ENCODE results near the gene LRRC7.

The LRRC7 gene

DNA sequence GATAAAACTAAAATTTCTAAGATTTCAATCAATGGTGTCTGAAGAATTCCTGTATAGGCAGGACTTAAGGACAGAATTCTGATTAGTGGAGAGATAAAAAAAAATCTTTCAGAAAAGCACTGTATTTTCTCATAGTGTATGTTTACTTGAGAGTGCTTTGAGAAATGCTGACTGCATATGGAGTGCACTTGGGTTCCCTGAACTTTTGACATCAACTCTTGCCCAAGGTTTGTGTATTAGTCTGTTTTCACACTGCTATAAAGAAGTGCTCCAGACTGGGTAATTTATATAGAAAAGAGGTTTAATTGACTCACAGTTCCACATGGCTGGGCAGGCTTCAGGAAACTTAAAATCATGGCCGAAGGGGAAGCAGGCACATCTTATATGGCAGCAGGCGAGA, 362.7 kb downstream of the LRRC7 start:
- no peak overlapping the region for H3K4me3 ChIP-seq (ENCODE audit: low read length)
- DNase-seq (ENCODE audit: low read depth) = no peak
- TF ChIP-seq, protein P1, sequence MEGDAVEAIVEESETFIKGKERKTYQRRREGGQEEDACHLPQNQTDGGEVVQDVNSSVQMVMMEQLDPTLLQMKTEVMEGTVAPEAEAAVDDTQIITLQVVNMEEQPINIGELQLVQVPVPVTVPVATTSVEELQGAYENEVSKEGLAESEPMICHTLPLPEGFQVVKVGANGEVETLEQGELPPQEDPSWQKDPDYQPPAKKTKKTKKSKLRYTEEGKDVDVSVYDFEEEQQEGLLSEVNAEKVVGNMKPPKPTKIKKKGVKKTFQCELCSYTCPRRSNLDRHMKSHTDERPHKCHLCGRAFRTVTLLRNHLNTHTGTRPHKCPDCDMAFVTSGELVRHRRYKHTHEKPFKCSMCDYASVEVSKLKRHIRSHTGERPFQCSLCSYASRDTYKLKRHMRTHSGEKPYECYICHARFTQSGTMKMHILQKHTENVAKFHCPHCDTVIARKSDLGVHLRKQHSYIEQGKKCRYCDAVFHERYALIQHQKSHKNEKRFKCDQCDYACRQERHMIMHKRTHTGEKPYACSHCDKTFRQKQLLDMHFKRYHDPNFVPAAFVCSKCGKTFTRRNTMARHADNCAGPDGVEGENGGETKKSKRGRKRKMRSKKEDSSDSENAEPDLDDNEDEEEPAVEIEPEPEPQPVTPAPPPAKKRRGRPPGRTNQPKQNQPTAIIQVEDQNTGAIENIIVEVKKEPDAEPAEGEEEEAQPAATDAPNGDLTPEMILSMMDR (conservative IDR thresholded peaks at IDR 0.05; ENCODE audit: low read length) = no peak

DNA sequence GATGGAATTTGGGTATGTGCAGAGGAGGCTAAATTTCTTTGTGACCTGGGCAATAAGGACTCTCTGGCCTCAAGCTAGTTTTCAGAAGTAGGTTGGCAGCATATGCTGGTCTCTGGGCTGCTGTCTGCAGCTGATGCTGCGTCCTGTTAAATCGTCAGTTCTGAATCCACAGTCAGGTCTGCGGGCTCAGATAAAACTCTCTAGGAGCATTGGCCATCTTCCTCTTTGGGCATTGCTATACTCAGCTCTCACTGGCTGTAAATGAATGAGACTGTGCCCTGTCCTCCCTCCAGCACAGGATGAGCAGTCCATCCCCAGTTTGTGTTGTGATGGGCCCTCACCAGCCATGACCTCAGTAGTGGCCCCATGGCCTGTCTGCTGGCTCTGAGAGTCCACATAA, 365.0 kb downstream of the LRRC7 start:
- TF ChIP-seq, protein P1 (conservative IDR thresholded peaks at IDR 0.05; ENCODE audit: low read length) = no peak
- H3K4me3 ChIP-seq (ENCODE audit: low read length) = no peak overlapping the region
- no peak for DNase-seq (ENCODE audit: low read depth)

DNA sequence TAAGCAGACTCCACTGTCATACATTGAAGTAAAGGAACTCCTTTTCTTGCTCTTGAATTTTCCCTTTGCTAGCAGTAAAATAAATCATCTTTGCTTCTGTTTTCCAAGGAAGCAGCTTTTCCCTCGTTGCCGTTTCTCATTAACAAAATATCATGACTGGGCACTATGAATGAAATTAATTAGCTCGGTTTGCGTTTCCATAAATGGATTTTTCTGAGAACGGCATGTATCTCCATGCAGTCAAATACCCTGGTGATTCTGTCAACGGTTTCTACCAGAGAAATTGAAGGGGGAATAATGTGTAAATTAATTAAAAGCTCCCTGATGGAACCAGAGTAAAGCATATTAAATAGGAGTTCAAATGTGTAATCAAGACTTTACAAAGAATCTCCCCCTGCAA, 372.5 kb downstream of the LRRC7 start:
- TF ChIP-seq, protein P1 (conservative IDR thresholded peaks at IDR 0.05; ENCODE audit: low read length) = no peak
- H3K4me3 ChIP-seq (ENCODE audit: low read length) = no peak overlapping the region
- no peak for DNase-seq (ENCODE audit: low read depth)

DNA sequence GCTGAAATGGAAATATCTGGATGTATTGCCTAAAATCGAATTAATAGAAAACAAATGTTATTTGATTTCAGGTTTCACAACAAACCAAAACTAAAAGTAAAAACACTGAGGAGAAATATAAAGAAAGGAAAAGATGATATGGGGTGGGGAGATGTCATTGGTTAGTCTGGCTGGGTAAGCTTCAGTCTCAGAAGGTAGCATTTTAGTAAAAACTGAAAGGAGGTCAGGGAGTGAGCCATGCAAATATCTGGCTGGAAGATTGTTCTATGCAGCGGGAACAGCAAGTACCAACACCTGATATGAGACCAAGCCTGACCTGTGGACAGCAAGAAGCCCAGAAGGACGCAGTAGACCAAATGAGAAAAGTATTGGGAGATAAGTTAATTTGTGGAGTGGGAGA, 373.1 kb downstream of the LRRC7 start:
- H3K4me3 ChIP-seq (ENCODE audit: low read length) = no peak overlapping the region
- TF ChIP-seq, protein P1 (conservative IDR thresholded peaks at IDR 0.05; ENCODE audit: low read length) = no peak
- DNase-seq (ENCODE audit: low read depth) = no peak

DNA sequence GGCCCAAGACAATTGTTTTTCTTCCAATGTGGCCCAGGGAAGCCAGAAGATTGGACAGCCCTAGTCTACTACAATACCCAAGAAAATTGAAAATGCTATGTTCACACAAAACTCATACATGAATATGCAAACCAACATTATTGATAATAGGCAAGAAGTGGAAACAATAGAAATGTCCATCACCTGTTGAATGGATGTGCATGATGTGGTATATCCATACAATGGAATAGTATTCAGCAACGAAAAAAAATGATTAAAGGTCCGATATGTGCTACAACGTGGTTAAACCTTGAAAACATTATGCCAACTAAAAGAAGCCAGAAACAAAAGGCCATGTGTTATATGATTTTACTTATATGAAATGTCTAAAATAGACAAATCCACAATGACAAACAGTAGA, 375.3 kb downstream of the LRRC7 start:
- no peak overlapping the region for H3K4me3 ChIP-seq (ENCODE audit: low read length)
- DNase-seq (ENCODE audit: low read depth) = no peak
- TF ChIP-seq, protein P1 (conservative IDR thresholded peaks at IDR 0.05; ENCODE audit: low read length) = no peak

DNA sequence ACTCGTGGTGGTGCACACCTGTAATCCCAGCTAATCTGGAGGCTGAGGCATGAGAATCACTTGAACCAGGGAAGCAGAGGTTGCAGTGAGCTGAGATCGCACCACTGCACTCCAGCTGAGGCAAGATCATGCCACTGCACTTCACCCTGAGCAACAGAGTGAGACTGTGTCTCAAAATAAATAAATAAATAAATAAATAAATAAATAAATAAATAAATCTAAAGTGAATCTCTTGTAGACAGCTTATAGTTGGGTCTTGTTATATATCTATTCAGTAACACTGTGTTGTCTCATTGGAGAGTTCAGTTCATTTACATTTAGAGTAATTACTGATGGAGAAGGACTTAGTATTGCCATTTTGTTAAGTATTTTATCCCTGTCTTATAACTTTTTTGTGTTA, 379.2 kb downstream of the LRRC7 start:
- TF ChIP-seq, protein P1 (conservative IDR thresholded peaks at IDR 0.05; ENCODE audit: low read length) = no peak
- no peak overlapping the region for H3K4me3 ChIP-seq (ENCODE audit: low read length)
- no peak for DNase-seq (ENCODE audit: low read depth)

DNA sequence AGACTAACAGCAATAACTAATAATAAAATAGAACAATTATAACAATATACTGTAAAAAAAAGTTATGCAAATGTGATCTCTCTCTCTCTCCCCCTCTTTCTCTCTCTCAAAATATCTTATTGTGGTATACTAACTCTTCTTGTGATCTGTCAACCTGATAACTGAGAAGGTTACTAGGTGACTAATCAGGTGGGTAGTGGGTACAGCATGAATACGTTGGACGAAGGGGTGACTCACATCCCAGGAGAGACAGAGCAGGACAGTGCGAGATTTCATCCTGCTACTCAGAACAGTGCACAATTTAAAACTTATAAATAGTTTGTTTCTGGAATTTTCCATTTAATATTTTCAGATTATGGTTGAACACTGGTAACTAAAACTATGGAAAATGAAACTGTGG, 380.1 kb downstream of the LRRC7 start:
- TF ChIP-seq, protein P1 (conservative IDR thresholded peaks at IDR 0.05; ENCODE audit: low read length) = no peak
- H3K4me3 ChIP-seq (ENCODE audit: low read length) = no peak overlapping the region
- no peak for DNase-seq (ENCODE audit: low read depth)
